DOHH2 (cell line): ENCODE results near the gene RRN3.
A peak's percentile ranks its signal among the peaks of the same experiment; 100 is the strongest.

Experiments
- H3F3A ChIP-seq: fragments of 200-600 bp; sonication (generic), shearing (Covaris generic); 2 replicates; pipeline ENCODE4 v1.6.0; 2016; ENCODE audit warnings: antibody characterized with exemption, mild to moderate bottlenecking; ENCODE audit not compliant: control insufficient read depth, insufficient read depth
- H3K27ac ChIP-seq: fragments of 200-600 bp; sonication (generic); 2 replicates; pipeline ENCODE4 v1.5.1; 2014; ENCODE audit warnings: low read depth, mild to moderate bottlenecking, low read length, moderate library complexity
- H3K27me3 ChIP-seq: fragments of 200-600 bp; sonication (generic); 2 replicates; pipeline ENCODE4 v1.6.1; 2014; ENCODE audit warnings: mild to moderate bottlenecking, low read length, mixed read lengths; ENCODE audit not compliant: control insufficient read depth
- H3K36me3 ChIP-seq: fragments of 200-600 bp; sonication (generic); 2 replicates; pipeline ENCODE4 v1.6.1; 2014; ENCODE audit warnings: mild to moderate bottlenecking, low read length, moderate library complexity, mixed read lengths; ENCODE audit not compliant: control insufficient read depth
- H3K4me1 ChIP-seq: fragments of 200-600 bp; sonication (generic); 2 replicates; pipeline ENCODE4 v1.6.1; 2014; ENCODE audit warnings: mild to moderate bottlenecking, low read length, mixed read lengths; ENCODE audit not compliant: control insufficient read depth
- H3K4me2 ChIP-seq: fragments of 200-600 bp; sonication (generic); 2 replicates; pipeline ENCODE4 v1.6.0; 2014; ENCODE audit warnings: mild to moderate bottlenecking, low read length, moderate library complexity
- H3K4me3 ChIP-seq: fragments of 200-600 bp; sonication (generic); 2 replicates; pipeline ENCODE4 v1.5.1; 2014; ENCODE audit warnings: mild to moderate bottlenecking, low read length, mixed read lengths
- H3K79me2 ChIP-seq: fragments of 200-600 bp; sonication (generic); 2 replicates; pipeline ENCODE4 v1.6.1; 2014; ENCODE audit warnings: mild to moderate bottlenecking, low read length, mixed read lengths; ENCODE audit not compliant: control insufficient read depth
- H3K9me2 ChIP-seq: fragments of 200-600 bp; sonication (generic); replicated peaks from 2 replicates; pipeline ENCODE4 v1.6.1; 2014; ENCODE audit warnings: mild to moderate bottlenecking, low read length, mixed read lengths; ENCODE audit not compliant: control insufficient read depth
- H3K9me3 ChIP-seq: fragments of 200-600 bp; sonication (generic); 2 replicates; pipeline ENCODE4 v1.6.1; 2014; ENCODE audit warnings: antibody characterized with exemption, low read length, mixed read lengths; ENCODE audit not compliant: control insufficient read depth, insufficient read depth
- H4K20me1 ChIP-seq: fragments of 200-600 bp; sonication (generic); 2 replicates; pipeline ENCODE4 v1.6.0; 2014; ENCODE audit warnings: low read depth, mild to moderate bottlenecking, antibody characterized with exemption, low read length, moderate library complexity; ENCODE audit not compliant: control insufficient read depth, insufficient read depth
- CTCF ChIP-seq: fragments of 200-600 bp; sonication (generic); IDR thresholded peaks from one replicate; pipeline ENCODE4 v1.5.1; 2014; ENCODE audit warnings: antibody characterized with exemption, mild to moderate bottlenecking, low read depth, low read length; ENCODE audit not compliant: poor library complexity, severe bottlenecking
- EZH2phosphoT487 ChIP-seq: fragments of 200-600 bp; sonication (generic); IDR thresholded peaks from 2 replicates; pipeline ENCODE4 v1.6.1; 2017; ENCODE audit warnings: borderline replicate concordance, mild to moderate bottlenecking, antibody characterized with exemption, low read length, moderate library complexity, mixed read lengths

RRN3 gene

GRCh38 chr16:15059324-15059723 is 34.7 kb downstream of the RRN3 start:
- no peak overlapping the region for H3K27ac ChIP-seq

GRCh38 chr16:15057681-15058417 is 36.2 kb downstream of the RRN3 start:
- Histone ChIP-seq H4K20me1 (no peaks in the 10 kb centered on the region), H3F3A (peaks cover 14% of the 10 kb centered on the region; the same call in 1 of the 2 replicates), H3K79me2 (peaks cover 18% of the 10 kb centered on the region), H3K27me3 (no peaks in the 10 kb centered on the region), H3K9me2 (no peaks in the 10 kb centered on the region), H3K36me3 (peaks cover 39% of the 10 kb centered on the region), H3K4me2 (no peak overlapping the region), H3K27ac (no peak overlapping the region), H3K4me3 (no peak overlapping the region), H3K9me3 (no peaks in the 10 kb centered on the region), H3K4me1 (peaks cover 16% of the 10 kb centered on the region)
- TF ChIP-seq EZH2phosphoT487 (no peak), CTCF (no peak)

More at GRCh38 chr16:15059324-15059723, 34.7 kb downstream of the RRN3 start:
- Histone ChIP-seq H3K9me3 (no peaks in the 10 kb centered on the region), H4K20me1 (no peaks in the 10 kb centered on the region), H3K79me2 (peaks cover 12% of the 10 kb centered on the region), H3K9me2 (no peaks in the 10 kb centered on the region), H3K4me3 (no peak overlapping the region), H3F3A (peaks cover 14% of the 10 kb centered on the region; the same call in 1 of the 2 replicates), H3K4me1 (peaks cover 16% of the 10 kb centered on the region), H3K27me3 (no peaks in the 10 kb centered on the region), H3K4me2 (no peak overlapping the region), H3K36me3 (peaks cover 47% of the 10 kb centered on the region)
- TF ChIP-seq CTCF (no peak), EZH2phosphoT487 (no peak)

GRCh38 chr16:15055141-15056053 is 38.7 kb downstream of the RRN3 start:
- Histone ChIP-seq H3K79me2 (peaks cover 18% of the 10 kb centered on the region), H3K27ac (peak overlapping the region; percentile 35; the same call in 1 of the 2 replicates), H3F3A (peaks cover 10% of the 10 kb centered on the region; the same call in 1 of the 2 replicates), H3K36me3 (peaks cover 19% of the 10 kb centered on the region), H3K4me1 (peaks cover 16% of the 10 kb centered on the region), H3K9me3 (no peaks in the 10 kb centered on the region), H3K27me3 (no peaks in the 10 kb centered on the region), H3K4me3 (peak overlapping the region; percentile 98), H3K9me2 (no peaks in the 10 kb centered on the region), H4K20me1 (no peaks in the 10 kb centered on the region), H3K4me2 (peak overlapping the region; percentile 88)
- TF ChIP-seq EZH2phosphoT487, result no peak
- peak; percentile 55 for TF ChIP-seq CTCF
